H1 (cell line): Measurements from ENCODE around the gene TMEM145. TPM values are rescaled to one million over a fixed set of nuclear protein-coding genes. Genes with fewer than 3 reads are reported as not detected.

ENCODE experiments used
- CTCF ChIA-PET: fragments of 300-600 bp; sonication (Branson Sonifier 250); formaldehyde crosslinking; loops from one replicate; lab custom pipeline; 2021; ENCODE audit not compliant: partially characterized antibody; lab: Charles Lee
- POLR2A ChIA-PET: fragments of 300-600 bp; sonication (Branson Sonifier 250); formaldehyde crosslinking; loops from one replicate; lab custom pipeline; 2021; ENCODE audit warnings: inconsistent platforms; ENCODE audit not compliant: partially characterized antibody; lab: Charles Lee
- DNase-seq, 2 experiments: peaks; one replicate each; pipeline versions ENCODE4 v3.0.0 to v3.0.0-alpha.2; 2010 to 2022; ENCODE audit warnings: low spot score in 2 of 2, low read depth in 1 of 2, mixed read lengths in 1 of 2
- FAIRE-seq: peaks from 2 replicates; lab custom pipeline; 2011; peaks lifted over from hg19 to GRCh38; lab: Jason Lieb, UNC
- H2AFZ ChIP-seq: 2 replicates; pipeline ENCODE4 v1.8.1; 2012; ENCODE audit warnings: low read length, inconsistent platforms
- H2AK5ac ChIP-seq: 2 replicates; pipeline ENCODE4 v1.6.1; 2013; ENCODE audit warnings: low read depth, low read length
- H2BK120ac ChIP-seq: replicated peaks from 2 replicates; pipeline ENCODE3; 2013; ENCODE audit warnings: low read depth, low read length, inconsistent platforms
- H2BK12ac ChIP-seq: 2 replicates; pipeline ENCODE4 v1.6.1; 2013; ENCODE audit warnings: low read depth, low read length
- H2BK15ac ChIP-seq: 2 replicates; pipeline ENCODE4 v1.6.1; 2013; ENCODE audit warnings: low read length
- H2BK20ac ChIP-seq: 2 replicates; pipeline ENCODE4 v1.6.1; 2013; ENCODE audit warnings: low read length
- H2BK5ac ChIP-seq: 2 replicates; pipeline ENCODE4 v1.6.1; 2013; ENCODE audit warnings: low read depth, low read length
- H3K14ac ChIP-seq: 2 replicates; pipeline ENCODE4 v1.6.1; 2013; ENCODE audit warnings: inconsistent platforms; ENCODE audit not compliant: insufficient read length
- H3K18ac ChIP-seq: 2 replicates; pipeline ENCODE4 v1.6.1; 2013; ENCODE audit warnings: low read length; ENCODE audit errors: extremely low read depth
- H3K23ac ChIP-seq: 2 replicates; pipeline ENCODE4 v1.6.1; 2013; ENCODE audit warnings: inconsistent platforms; ENCODE audit not compliant: insufficient read length
- H3K23me2 ChIP-seq: 2 replicates; pipeline ENCODE4 v1.6.1; 2013; ENCODE audit warnings: low read depth, low read length
- H3K27ac ChIP-seq: 2 replicates; pipeline ENCODE4 v1.6.1; 2011; ENCODE audit warnings: low read depth, low read length, inconsistent platforms
- H3K27me3 ChIP-seq, 4 experiments: replicated peaks in 1 of 4; 1 replicate in 1 of 4; 2 replicates in 3 of 4; pipeline versions ENCODE4 v1.6.1 to v1.8.1; 2011 to 2013; ENCODE audit warnings: low read length in 3 of 4, mild to moderate bottlenecking in 3 of 4, inconsistent platforms in 2 of 4, mixed read lengths in 2 of 4, moderate library complexity in 1 of 4; ENCODE audit not compliant: control insufficient read depth in 3 of 4, insufficient read depth in 3 of 4; ENCODE audit errors: extremely low read depth in 1 of 4
- H3K36me3 ChIP-seq, 4 experiments: 2 replicates each; pipeline versions ENCODE4 v1.6.1 to v1.8.1; 2011 to 2013; ENCODE audit warnings: mild to moderate bottlenecking in 4 of 4, low read length in 3 of 4, moderate library complexity in 2 of 4, control low read depth in 1 of 4, inconsistent platforms in 1 of 4; ENCODE audit not compliant: insufficient read depth in 4 of 4, control insufficient read depth in 2 of 4
- H3K4ac ChIP-seq: replicated peaks from 2 replicates; pipeline ENCODE3; 2013; ENCODE audit warnings: low read length, low read depth, mixed read lengths, inconsistent platforms; ENCODE audit not compliant: insufficient read length
- H3K4me1 ChIP-seq, 4 experiments: replicated peaks in 1 of 4; 1 replicate in 1 of 4; 2 replicates in 3 of 4; pipeline versions ENCODE4 v1.6.1 to v1.8.1; 2011 to 2013; ENCODE audit warnings: low read length in 3 of 4, inconsistent platforms in 2 of 4, mixed read lengths in 1 of 4; ENCODE audit not compliant: insufficient read depth in 4 of 4, control insufficient read depth in 3 of 4
- H3K4me2 ChIP-seq, 2 experiments: 2 replicates each; pipeline versions ENCODE4 v1.6.1 to v1.8.1; 2011 to 2013; ENCODE audit warnings: low read depth in 2 of 2, low read length in 2 of 2, control low read depth in 1 of 2, inconsistent platforms in 1 of 2, mild to moderate bottlenecking in 1 of 2; ENCODE audit not compliant: insufficient read depth in 1 of 2
- H3K4me3 ChIP-seq, 4 experiments: fragments of 200-600, 300-600 bp in 1 of 4; sonication (generic), shearing (Covaris generic), sonication (Bioruptor Twin) in 1 of 4; 2 replicates each; pipeline versions ENCODE4 v1.5.1 to v1.8.1; 2011 to 2016; ENCODE audit warnings: low read length in 4 of 4, low read depth in 3 of 4, control low read depth in 2 of 4, inconsistent platforms in 2 of 4, mild to moderate bottlenecking in 2 of 4, mixed read lengths in 1 of 4, moderate library complexity in 1 of 4; ENCODE audit not compliant: insufficient read depth in 2 of 4; ENCODE audit errors: extremely low read depth in 1 of 4
- H3K56ac ChIP-seq: replicated peaks from 2 replicates; pipeline ENCODE3; 2013; ENCODE audit warnings: low read depth, mild to moderate bottlenecking, mixed read lengths, low read length, inconsistent platforms; ENCODE audit not compliant: insufficient read length
- H3K79me1 ChIP-seq: 2 replicates; pipeline ENCODE4 v1.6.1; 2013; ENCODE audit warnings: low read depth, low read length, control low read depth
- H3K79me2 ChIP-seq, 2 experiments: 2 replicates each; pipeline versions ENCODE4 v1.6.1 to v1.8.1; 2012 to 2013; ENCODE audit warnings: low read length in 2 of 2, mild to moderate bottlenecking in 2 of 2, inconsistent platforms in 1 of 2; ENCODE audit not compliant: insufficient read depth in 2 of 2, control insufficient read depth in 1 of 2
- H3K9ac ChIP-seq, 4 experiments: replicated peaks in 1 of 4; 1 replicate in 1 of 4; 2 replicates in 3 of 4; pipeline versions ENCODE4 v1.6.1 to v1.8.1; 2011 to 2013; ENCODE audit warnings: low read depth in 3 of 4, low read length in 3 of 4, control low read depth in 2 of 4, mild to moderate bottlenecking in 2 of 4, moderate library complexity in 2 of 4, inconsistent platforms in 1 of 4; ENCODE audit errors: extremely low read depth in 1 of 4
- H3K9me3 ChIP-seq, 2 experiments: 2 replicates each; pipeline versions ENCODE4 v1.6.1 to v1.8.1; 2012 to 2013; ENCODE audit warnings: mild to moderate bottlenecking in 2 of 2, moderate library complexity in 2 of 2, control low read depth in 1 of 2, inconsistent platforms in 1 of 2, low read depth in 1 of 2, low read length in 1 of 2, mixed read lengths in 1 of 2; ENCODE audit not compliant: insufficient read depth in 2 of 2
- H4K20me1 ChIP-seq, 2 experiments: replicated peaks in 1 of 2; 2 replicates each; pipeline versions ENCODE3 to v1.8.1; 2011 to 2013; ENCODE audit warnings: inconsistent platforms in 2 of 2, low read length in 2 of 2, mild to moderate bottlenecking in 1 of 2; ENCODE audit not compliant: insufficient read depth in 2 of 2, control insufficient read depth in 1 of 2
- H4K5ac ChIP-seq: 2 replicates; pipeline ENCODE4 v1.6.1; 2013; ENCODE audit warnings: low read length, low read depth, mixed read lengths, inconsistent platforms; ENCODE audit not compliant: insufficient read length
- H4K8ac ChIP-seq: 2 replicates; pipeline ENCODE4 v1.8.0; 2013; ENCODE audit warnings: mild to moderate bottlenecking, moderate library complexity, low read length, inconsistent platforms; ENCODE audit not compliant: insufficient read depth; ENCODE audit errors: extremely low read depth
- H4K91ac ChIP-seq: replicated peaks from 2 replicates; pipeline ENCODE3; 2013; ENCODE audit warnings: low read length, mixed read lengths, inconsistent platforms; ENCODE audit not compliant: insufficient read length
- CBX8 ChIP-seq: fragments of 300-800, 300-1000 bp; sonication (generic); IDR thresholded peaks from 2 replicates; pipeline ENCODE4 v1.7.1; 2016; ENCODE audit warnings: low read depth, low read length, borderline replicate concordance
- CEBPB ChIP-seq: IDR thresholded peaks from 2 replicates; pipeline ENCODE4 v1.6.1; 2012; ENCODE audit warnings: low read depth, low read length
- CHD1 ChIP-seq: IDR thresholded peaks from 2 replicates; pipeline ENCODE4 v1.6.1; 2012; ENCODE audit warnings: low read depth, low read length, improper control_type of control experiment
- CHD2 ChIP-seq: IDR thresholded peaks from 2 replicates; pipeline ENCODE4 v1.6.1; 2012; ENCODE audit warnings: low read length, improper control_type of control experiment
- HDAC2 ChIP-seq, 2 experiments: fragments of 300-600 bp in 1 of 2; sonication (generic) in 1 of 2; IDR thresholded peaks; 2 replicates each; pipeline ENCODE4 v1.6.1; 2011 to 2012; ENCODE audit warnings: low read depth in 2 of 2, low read length in 2 of 2, mild to moderate bottlenecking in 2 of 2, moderate library complexity in 2 of 2, borderline replicate concordance in 1 of 2, inconsistent platforms in 1 of 2
- KDM1A ChIP-seq: fragments of 200-600, 300-600 bp; sonication (generic); IDR thresholded peaks from 2 replicates; pipeline ENCODE4 v1.7.1; 2016; ENCODE audit warnings: mild to moderate bottlenecking, low read length, borderline replicate concordance
- KDM4A ChIP-seq: IDR thresholded peaks from one replicate; pipeline ENCODE4 v1.7.1; 2012; ENCODE audit warnings: low read depth, mild to moderate bottlenecking, moderate library complexity, low read length, inconsistent platforms; ENCODE audit not compliant: severe bottlenecking
- MAFK ChIP-seq: IDR thresholded peaks from 2 replicates; pipeline ENCODE4 v1.6.1; 2012; ENCODE audit warnings: low read depth, mild to moderate bottlenecking, improper control_type of control experiment, low read length
- POLR2AphosphoS5 ChIP-seq: IDR thresholded peaks from 2 replicates; pipeline ENCODE4 v1.6.1; 2011; ENCODE audit warnings: low read depth, low read length
- SIX5 ChIP-seq: IDR thresholded peaks from 2 replicates; pipeline ENCODE4 v1.6.1; 2011; ENCODE audit warnings: mild to moderate bottlenecking, low read depth, low read length
- SP4 ChIP-seq: IDR thresholded peaks from 2 replicates; pipeline ENCODE4 v1.6.1; 2012; ENCODE audit warnings: low read length, inconsistent platforms
- TAF1 ChIP-seq: IDR thresholded peaks from 2 replicates; pipeline ENCODE4 v1.6.1; 2011; ENCODE audit warnings: mild to moderate bottlenecking, low read depth, low read length
- TEAD4 ChIP-seq: IDR thresholded peaks from 2 replicates; pipeline ENCODE4 v1.6.1; 2012; ENCODE audit warnings: low read depth, low read length, inconsistent platforms, mixed read lengths
- WGBS, 2 experiments: shearing (Covaris generic) in 1 of 2; methylation state at CpG; one replicate each; pipeline versions ENCODE4 v1.1.6 to v1.1.7; 2013 to 2015; ENCODE audit warnings: low lambda C conversion rate in 2 of 2, mixed read lengths in 2 of 2, inconsistent platforms in 1 of 2, low coverage in 1 of 2, missing lambda C conversion rate in 1 of 2; ENCODE audit not compliant: insufficient replicate concordance in 2 of 2, insufficient coverage in 1 of 2, insufficient read length in 1 of 2; ENCODE audit errors: extremely low coverage in 1 of 2, missing lambda C conversion rate in 1 of 2; 5-methylcytosine and 5-hydroxymethylcytosine counted together
- polyA plus RNA-seq, 7 experiments: library from polyadenylated mRNA; depleted of rRNA in 3 of 7; stranded (reverse) in 5 of 7; unstranded in 2 of 7; fragments of >200 nt in 5 of 7; fragments of 200-250 nt in 2 of 7; gene quantifications; 1 replicate in 5 of 7; 2 replicates in 1 of 7; 4 replicates in 1 of 7; pipeline versions ENCODE4 v1.2.1 to v1.2.3, GENCODE V29; 2011 to 2013; ENCODE audit warnings: missing spikeins in 2 of 7, mixed read lengths in 2 of 7
- total RNA-seq: library from RNA; stranded (reverse); fragmentation: NEBNext Ultra II Directional; extraction: Animal tissue kit (Norgen Biotek cat#: 25700); gene quantifications from 2 replicates; pipeline ENCODE4 v1.2.1, GENCODE V29; 2021

Gene TMEM145
- total and polyA plus RNA-seq, 2 of the 8 experiments (the other 6 are each of a cell fraction or from before 2014, with no cell fraction given), result 2.3 to 4.7 TPM

DNA sequence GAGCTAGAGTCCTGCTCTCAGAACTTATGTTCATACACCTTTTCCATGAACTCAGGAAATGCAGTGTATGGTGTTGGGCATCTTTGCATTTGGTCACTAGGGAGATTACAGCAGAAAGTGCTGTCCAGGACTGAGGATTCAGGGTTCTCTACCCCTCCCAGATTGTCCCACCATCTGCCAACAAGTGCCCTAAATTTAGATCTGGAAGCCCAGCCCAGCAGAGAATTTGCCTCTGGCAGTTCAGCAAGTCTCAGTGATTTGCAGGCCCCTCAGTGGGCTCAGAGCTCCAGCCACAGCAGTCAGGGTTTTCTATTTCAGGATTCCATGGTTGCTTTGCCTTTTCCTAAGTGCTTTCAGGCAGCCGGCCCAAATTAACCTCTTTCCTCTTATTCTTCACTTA is 53.6 kb downstream of the TMEM145 start:
- no peaks in the 10 kb centered on the region for H3K79me2 ChIP-seq
- H3K27ac ChIP-seq, result no peak overlapping the region
- no peak for FAIRE-seq
- H3K9me3 ChIP-seq, result peaks cover 0 to 6% of the 10 kb centered on the region in 2 experiments; a peak in 1 of 4 replicates
- no peak overlapping the region for H4K5ac ChIP-seq
- H2BK120ac ChIP-seq, result no peak overlapping the region
- H3K23ac ChIP-seq, result no peak overlapping the region
- WGBS, 2 experiments, result 95% methylated on average over 1 of the region's 1 CpG; no CpG with 5 or more reads in 1 of the 2 experiments
- no peak overlapping the region for H3K4me3 ChIP-seq
- CTCF ChIA-PET, result interaction anchor here (0.7 kb wide), 1 partner anchor 20 kb away, joined by 3 read pairs; no protein-coding TSS in a partner anchor
- peaks cover 5 to 13% (median 6%) of the 10 kb centered on the region in 4 experiments; a peak in 7 of 8 replicates for H3K36me3 ChIP-seq
- no peak overlapping the region for H4K91ac ChIP-seq
- H4K8ac ChIP-seq, result no peak overlapping the region
- H2AFZ ChIP-seq, result no peak overlapping the region
- H2BK15ac ChIP-seq, result no peak overlapping the region; the same call in 1 of the 2 replicates
- no peak overlapping the region for H3K4ac ChIP-seq
- peak overlapping the region; percentile 68; the same call in 1 of the 2 replicates for H2BK5ac ChIP-seq
- H2BK20ac ChIP-seq, result no peak overlapping the region; the same call in 1 of the 2 replicates
- H3K4me2 ChIP-seq, result no peak overlapping the region
- H3K23me2 ChIP-seq, result no peaks in the 10 kb centered on the region; the same call in 1 of the 2 replicates
- POLR2A ChIA-PET, result no interaction called here
- no peak overlapping the region for H3K9ac ChIP-seq
- no peak overlapping the region for H3K18ac ChIP-seq
- peaks cover 7 to 32% (median 21%) of the 10 kb centered on the region in 4 experiments for H3K4me1 ChIP-seq
- TF ChIP-seq SP4, result no peak
- TF ChIP-seq KDM1A, result no peak
- TF ChIP-seq HDAC2 (IDR thresholded peaks at IDR 0.05; ENCODE audit: borderline replicate concordance in 1 of 2, low read depth in 2 of 2, low read length in 2 of 2), result no peak
- no peak for TF ChIP-seq CBX8
- no peak for TF ChIP-seq MAFK
- TF ChIP-seq KDM4A, result no peak
- TF ChIP-seq SIX5, result no peak
- TF ChIP-seq TAF1, result no peak
- no peak for TF ChIP-seq CHD2
- no peak for TF ChIP-seq TEAD4
- TF ChIP-seq POLR2AphosphoS5, result no peak
- TF ChIP-seq CEBPB, result no peak
- TF ChIP-seq CHD1, result no peak
- peaks cover 2% of the 10 kb centered on the region for H3K79me1 ChIP-seq
- no peak overlapping the region for H3K56ac ChIP-seq
- H2AK5ac ChIP-seq, result peak overlapping the region; percentile 65; the same call in 1 of the 2 replicates
- H4K20me1 ChIP-seq, result no peaks in the 10 kb centered on the region
- H3K14ac ChIP-seq, result no peak overlapping the region
- DNase-seq, result no peak
- H2BK12ac ChIP-seq, result no peak overlapping the region
- no peaks in the 10 kb centered on the region for H3K27me3 ChIP-seq
